Measurements from ENCODE around the gene UBAP1. TPM values are rescaled to one million over a fixed set of nuclear protein-coding genes. Genes with fewer than 3 reads are reported as not detected.

The UBAP1 gene
- total RNA-seq, 1 donor from 2014 or later = 51.9 TPM

DNA sequence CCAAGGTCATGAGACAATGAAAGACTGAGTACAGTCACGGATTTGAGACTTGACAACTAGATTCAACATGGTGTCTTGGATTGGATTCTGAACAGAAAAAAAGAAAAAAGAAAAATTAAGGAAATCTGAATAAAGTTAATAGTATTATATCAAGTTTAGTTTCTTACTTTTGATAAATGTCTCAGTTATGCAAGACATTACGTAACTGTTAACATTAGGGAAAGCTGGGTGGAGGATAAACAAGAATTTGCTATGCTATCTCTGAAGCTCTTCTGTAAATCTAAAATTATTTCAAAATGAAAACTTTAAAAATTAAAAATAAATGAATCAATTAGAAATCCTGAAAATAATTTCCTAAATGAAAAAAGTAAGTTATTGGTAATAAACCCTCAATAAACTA, 38.0 kb upstream of the UBAP1 start:
- Histone ChIP-seq H3K4me3 (no peak overlapping the region), H3K4me1 (no peaks in the 10 kb centered on the region), H3K27ac (no peak overlapping the region), H3K36me3 (no peaks in the 10 kb centered on the region), H3K9me3 (no peaks in the 10 kb centered on the region), H3K27me3 (no peaks in the 10 kb centered on the region)
- no peak for ATAC-seq
- intact Hi-C loops (cut with DNase I) = no loop called here
- TF ChIP-seq, protein P1, sequence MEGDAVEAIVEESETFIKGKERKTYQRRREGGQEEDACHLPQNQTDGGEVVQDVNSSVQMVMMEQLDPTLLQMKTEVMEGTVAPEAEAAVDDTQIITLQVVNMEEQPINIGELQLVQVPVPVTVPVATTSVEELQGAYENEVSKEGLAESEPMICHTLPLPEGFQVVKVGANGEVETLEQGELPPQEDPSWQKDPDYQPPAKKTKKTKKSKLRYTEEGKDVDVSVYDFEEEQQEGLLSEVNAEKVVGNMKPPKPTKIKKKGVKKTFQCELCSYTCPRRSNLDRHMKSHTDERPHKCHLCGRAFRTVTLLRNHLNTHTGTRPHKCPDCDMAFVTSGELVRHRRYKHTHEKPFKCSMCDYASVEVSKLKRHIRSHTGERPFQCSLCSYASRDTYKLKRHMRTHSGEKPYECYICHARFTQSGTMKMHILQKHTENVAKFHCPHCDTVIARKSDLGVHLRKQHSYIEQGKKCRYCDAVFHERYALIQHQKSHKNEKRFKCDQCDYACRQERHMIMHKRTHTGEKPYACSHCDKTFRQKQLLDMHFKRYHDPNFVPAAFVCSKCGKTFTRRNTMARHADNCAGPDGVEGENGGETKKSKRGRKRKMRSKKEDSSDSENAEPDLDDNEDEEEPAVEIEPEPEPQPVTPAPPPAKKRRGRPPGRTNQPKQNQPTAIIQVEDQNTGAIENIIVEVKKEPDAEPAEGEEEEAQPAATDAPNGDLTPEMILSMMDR (IDR thresholded peaks at IDR 0.05) = no peak
- no peak for DNase-seq

DNA sequence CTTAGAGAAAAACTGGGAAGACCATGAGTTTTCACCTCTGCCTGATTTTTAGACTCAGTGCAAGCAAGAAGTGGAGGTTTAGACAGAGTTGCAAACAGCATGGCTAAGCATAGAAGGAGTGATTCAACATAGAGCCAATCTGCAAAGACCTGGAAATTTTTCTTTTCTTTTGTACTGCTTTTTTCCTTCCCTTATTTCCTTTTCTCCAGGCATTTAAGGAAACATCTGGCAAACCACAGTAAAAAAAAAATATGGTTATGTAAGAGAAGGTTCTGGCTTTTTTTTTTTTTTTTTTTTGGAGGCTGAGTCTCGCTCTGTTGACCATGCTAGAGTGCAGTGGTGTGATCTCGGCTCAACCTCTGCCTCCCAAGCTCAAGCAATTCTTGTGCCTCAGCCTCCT, 35.7 kb upstream of the UBAP1 start:
- DNase-seq (no peak), ATAC-seq (no peak)
- H3K4me1 ChIP-seq = no peaks in the 10 kb centered on the region
- no peak overlapping the region for H3K27ac ChIP-seq
- H3K27me3 ChIP-seq = no peaks in the 10 kb centered on the region
- no peaks in the 10 kb centered on the region for H3K9me3 ChIP-seq
- TF ChIP-seq, protein P1 (IDR thresholded peaks at IDR 0.05) = no peak
- H3K4me3 ChIP-seq = no peak overlapping the region
- no peaks in the 10 kb centered on the region for H3K36me3 ChIP-seq
- intact Hi-C loops (cut with DNase I) = no loop called here

DNA sequence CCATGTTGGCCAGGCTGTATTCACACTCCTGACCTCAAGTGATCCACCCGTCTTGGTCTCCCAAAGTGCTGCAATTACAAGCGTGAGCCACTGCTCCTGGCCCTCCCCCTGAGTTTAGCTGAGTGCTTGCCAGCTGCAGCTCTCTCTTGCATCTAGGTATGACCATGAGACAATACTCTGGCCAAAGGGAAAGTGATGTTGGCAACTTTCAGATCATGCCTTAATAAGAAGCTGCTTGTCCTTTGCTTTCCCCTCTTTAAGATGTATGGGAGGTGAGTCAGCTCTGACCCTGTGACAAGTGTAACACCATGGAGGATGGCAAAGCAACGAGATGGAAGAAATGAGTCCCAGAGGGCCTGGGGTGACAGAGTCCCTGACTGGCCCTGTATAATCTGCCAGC, 33.7 kb upstream of the UBAP1 start:
- intact Hi-C loops (cut with DNase I) = no loop called here
- Histone ChIP-seq H3K4me3 (no peak overlapping the region), H3K27me3 (no peaks in the 10 kb centered on the region), H3K9me3 (no peaks in the 10 kb centered on the region), H3K27ac (no peak overlapping the region), H3K36me3 (no peaks in the 10 kb centered on the region), H3K4me1 (no peaks in the 10 kb centered on the region)
- DNase-seq (no peak), ATAC-seq (no peak)
- TF ChIP-seq, protein P1 (IDR thresholded peaks at IDR 0.05) = no peak

DNA sequence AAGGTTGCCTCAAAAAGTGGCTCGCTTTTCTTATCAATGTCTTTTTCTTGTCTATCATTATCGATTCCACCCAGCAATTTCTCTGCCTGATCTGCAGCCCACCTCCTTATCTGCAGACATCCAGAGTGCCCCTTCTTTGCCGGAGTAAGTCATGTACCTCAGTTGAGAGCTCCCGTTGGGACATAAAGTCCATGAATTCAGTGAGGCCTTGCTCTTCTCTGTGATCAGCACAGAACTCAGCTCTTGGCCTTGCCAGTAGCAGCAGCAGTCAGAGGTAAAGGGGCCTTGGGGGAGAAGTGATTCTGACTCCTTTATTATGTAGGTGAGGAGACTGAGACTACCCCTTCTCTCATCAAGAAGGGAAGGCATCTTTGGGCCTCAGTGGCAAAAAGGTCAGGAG, 27.4 kb upstream of the UBAP1 start:
- Histone ChIP-seq H3K4me3 (no peak overlapping the region), H3K27me3 (no peaks in the 10 kb centered on the region), H3K27ac (no peak overlapping the region), H3K36me3 (no peaks in the 10 kb centered on the region), H3K4me1 (no peaks in the 10 kb centered on the region), H3K9me3 (no peaks in the 10 kb centered on the region)
- intact Hi-C loops (cut with DNase I) = no loop called here
- ATAC-seq = no peak
- TF ChIP-seq, protein P1 (IDR thresholded peaks at IDR 0.05) = no peak
- no peak for DNase-seq

DNA sequence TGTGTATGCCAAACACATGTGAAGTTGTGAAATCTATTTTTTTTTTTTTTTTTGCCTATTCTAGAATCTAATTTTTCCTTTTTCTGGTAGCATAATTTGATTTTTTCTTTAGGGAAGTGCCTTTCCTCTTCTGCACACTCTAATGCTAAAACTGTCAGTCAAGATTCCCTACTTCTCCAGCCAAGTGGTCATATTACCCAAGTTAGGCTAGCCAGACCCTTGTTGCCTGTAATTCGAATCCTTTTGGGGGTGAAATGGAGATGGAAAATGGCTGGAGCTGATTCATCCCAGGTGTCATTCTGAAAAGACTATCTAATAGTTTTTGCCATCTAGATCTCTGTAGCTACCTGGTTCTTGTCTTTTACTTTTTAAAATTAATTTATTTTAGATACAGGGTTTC, 24.8 kb upstream of the UBAP1 start:
- intact Hi-C loops (cut with DNase I) = no loop called here
- no peak for ATAC-seq

DNA sequence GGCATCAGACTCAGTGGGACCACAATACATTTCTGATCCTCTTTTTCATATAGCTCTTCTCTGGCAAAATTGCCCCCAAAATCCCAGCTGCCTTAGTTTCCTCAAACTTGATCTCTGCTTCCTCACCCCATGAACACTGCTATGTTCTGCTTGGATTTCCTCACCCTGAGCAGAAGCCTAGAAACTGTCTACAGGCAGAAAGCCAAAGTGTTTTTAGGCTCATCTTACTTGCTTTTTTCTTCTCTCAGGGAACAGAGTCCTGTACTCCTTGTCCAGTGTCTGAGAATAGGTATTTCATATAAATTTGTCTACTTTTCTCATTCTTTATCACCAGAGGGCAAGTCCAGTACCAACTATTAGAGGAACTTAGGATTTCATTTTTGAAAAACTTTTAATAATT, 21.5 kb upstream of the UBAP1 start:
- TF ChIP-seq, protein P1 (IDR thresholded peaks at IDR 0.05) = no peak
- H3K4me1 ChIP-seq = no peaks in the 10 kb centered on the region
- no peaks in the 10 kb centered on the region for H3K9me3 ChIP-seq
- DNase-seq (no peak), ATAC-seq (no peak)
- H3K27me3 ChIP-seq = no peaks in the 10 kb centered on the region
- H3K4me3 ChIP-seq = no peak overlapping the region
- intact Hi-C loops (cut with DNase I) = no loop called here
- no peaks in the 10 kb centered on the region for H3K36me3 ChIP-seq
- no peak overlapping the region for H3K27ac ChIP-seq

More for the DNA sequence above, 24.8 kb upstream of the UBAP1 start:
- Histone ChIP-seq H3K27ac (no peak overlapping the region), H3K4me1 (no peaks in the 10 kb centered on the region), H3K36me3 (no peaks in the 10 kb centered on the region), H3K9me3 (no peaks in the 10 kb centered on the region), H3K4me3 (no peak overlapping the region), H3K27me3 (no peaks in the 10 kb centered on the region)
- no peak for DNase-seq
- TF ChIP-seq, protein P1 (IDR thresholded peaks at IDR 0.05) = no peak

Data from upper lobe of right lung (tissue), 1 donor.